Ascending aorta (tissue), 2 donors: ENCODE measurements around the gene TRIO. TPM values are rescaled to one million over a fixed set of nuclear protein-coding genes. Genes with fewer than 3 reads are reported as not detected.

Source experiments
- DNase-seq, 2 donors: peaks; one replicate each; pipeline ENCODE4 v3.0.0-alpha.2; 2019; ENCODE audit warnings: low spot score in 2 of 2
- H3K27ac ChIP-seq, 2 donors: fragments of 200-600 bp; sonication (generic); one replicate each; pipeline ENCODE4 v1.5.1; 2016 to 2017; ENCODE audit warnings: mild to moderate bottlenecking in 1 of 2
- H3K27me3 ChIP-seq: fragments of 200-600 bp; sonication (generic); one replicate; pipeline ENCODE4 v1.5.1; 2017
- H3K36me3 ChIP-seq, 2 donors: fragments of 200-600 bp; sonication (generic); one replicate each; pipeline ENCODE4 v1.5.1; 2016
- H3K4me1 ChIP-seq, 2 donors: fragments of 200-600 bp; sonication (generic); one replicate each; pipeline ENCODE4 v1.5.1; 2016 to 2017; ENCODE audit warnings: mild to moderate bottlenecking in 1 of 2
- H3K4me3 ChIP-seq, 2 donors: fragments of 200-600 bp; sonication (generic); one replicate each; pipeline ENCODE4 v1.5.1; 2016 to 2017; ENCODE audit warnings: mild to moderate bottlenecking in 1 of 2
- H3K9me3 ChIP-seq, 2 donors: fragments of 200-600 bp; sonication (generic); one replicate each; pipeline ENCODE4 v1.5.1; 2016
- intact Hi-C: fragments of 100-400 bp; cut with DNase I; formaldehyde crosslinking; loops from one replicate; pipeline ENCODE4 v1.15.1; 2023
- total RNA-seq: library from RNA; depleted of rRNA; stranded (reverse); fragments of >200 nt; gene quantifications from one replicate; pipeline ENCODE4 v1.1.0, GENCODE V29; 2016
- TF ChIP-seq, protein P1 (sequence below), 3 experiments: fragments of 200-600 bp in 2 of 3; fragments of 450-650 bp in 1 of 3; sonication (generic) in 2 of 3; IDR thresholded peaks; one replicate each; pipeline ENCODE4 v1.5.1; 2016 to 2019; ENCODE audit warnings: antibody characterized with exemption in 3 of 3, mild to moderate bottlenecking in 1 of 3, moderate library complexity in 1 of 3

Gene TRIO
- total RNA-seq, 1 donor from 2014 or later: 262 TPM

DNA sequence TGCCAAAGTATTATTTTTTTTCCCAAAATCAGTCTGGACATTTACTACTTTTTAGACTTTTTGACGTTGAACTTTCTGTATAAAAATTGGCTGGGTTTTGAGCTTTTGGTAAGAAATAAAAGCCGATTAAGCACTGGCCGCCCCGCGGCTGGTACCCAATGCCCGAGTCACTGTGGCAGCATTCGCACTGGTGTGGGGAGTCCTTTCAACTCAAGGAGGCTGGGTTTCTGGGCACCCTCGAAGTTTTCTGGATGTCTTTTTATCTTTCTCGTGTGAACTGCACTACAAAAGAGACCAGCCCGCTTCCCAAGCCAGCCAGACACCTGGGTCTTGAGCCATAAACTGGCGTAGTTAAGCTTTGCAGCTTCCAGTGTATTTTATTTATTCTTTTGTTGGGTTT lies 366.4 kb downstream of the TRIO start:
- Histone ChIP-seq H3K4me1 (no peaks in the 10 kb centered on the region), H3K27ac (no peak overlapping the region), H3K9me3 (no peaks in the 10 kb centered on the region), H3K27me3 (no peaks in the 10 kb centered on the region), H3K4me3 (no peak overlapping the region), H3K36me3 (peaks cover 36% of the 10 kb centered on the region in 2 donors)
- intact Hi-C loops: no loop called here
- DNase-seq: no peak
- TF ChIP-seq, protein P1, sequence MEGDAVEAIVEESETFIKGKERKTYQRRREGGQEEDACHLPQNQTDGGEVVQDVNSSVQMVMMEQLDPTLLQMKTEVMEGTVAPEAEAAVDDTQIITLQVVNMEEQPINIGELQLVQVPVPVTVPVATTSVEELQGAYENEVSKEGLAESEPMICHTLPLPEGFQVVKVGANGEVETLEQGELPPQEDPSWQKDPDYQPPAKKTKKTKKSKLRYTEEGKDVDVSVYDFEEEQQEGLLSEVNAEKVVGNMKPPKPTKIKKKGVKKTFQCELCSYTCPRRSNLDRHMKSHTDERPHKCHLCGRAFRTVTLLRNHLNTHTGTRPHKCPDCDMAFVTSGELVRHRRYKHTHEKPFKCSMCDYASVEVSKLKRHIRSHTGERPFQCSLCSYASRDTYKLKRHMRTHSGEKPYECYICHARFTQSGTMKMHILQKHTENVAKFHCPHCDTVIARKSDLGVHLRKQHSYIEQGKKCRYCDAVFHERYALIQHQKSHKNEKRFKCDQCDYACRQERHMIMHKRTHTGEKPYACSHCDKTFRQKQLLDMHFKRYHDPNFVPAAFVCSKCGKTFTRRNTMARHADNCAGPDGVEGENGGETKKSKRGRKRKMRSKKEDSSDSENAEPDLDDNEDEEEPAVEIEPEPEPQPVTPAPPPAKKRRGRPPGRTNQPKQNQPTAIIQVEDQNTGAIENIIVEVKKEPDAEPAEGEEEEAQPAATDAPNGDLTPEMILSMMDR (IDR thresholded peaks at IDR 0.05): no peak

DNA sequence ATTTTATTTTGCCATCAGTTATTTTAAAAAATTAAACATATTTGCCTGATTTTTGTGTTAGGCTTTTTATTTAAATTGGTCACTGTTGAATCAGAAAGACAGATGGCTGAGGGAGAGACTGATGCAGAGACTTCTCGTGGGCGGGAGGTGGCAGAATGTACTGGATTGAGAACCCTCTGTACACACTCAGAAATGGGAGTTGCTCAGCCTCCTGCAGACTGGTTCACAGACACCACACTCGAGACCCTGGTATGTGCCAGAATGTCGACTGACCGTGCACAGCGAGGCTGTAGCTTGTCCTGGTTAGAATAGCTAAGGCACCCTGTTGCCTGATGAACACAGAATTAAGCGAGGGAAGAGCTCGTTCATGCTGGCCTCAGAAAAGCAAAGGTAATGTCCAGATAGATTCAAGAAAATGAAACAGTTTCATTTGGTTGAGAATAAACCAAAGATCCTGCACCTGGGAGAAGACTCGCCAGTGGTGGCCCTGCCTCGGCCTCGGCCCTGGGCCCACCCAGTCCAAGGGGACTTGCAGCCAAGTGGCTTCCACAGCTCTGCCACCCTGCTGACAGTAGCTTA lies 367.1 kb downstream of the TRIO start:
- TF ChIP-seq, protein P1 (IDR thresholded peaks at IDR 0.05): no peak
- H3K36me3 ChIP-seq: peaks cover 29 to 31% of the 10 kb centered on the region in 2 donors
- H3K9me3 ChIP-seq: no peaks in the 10 kb centered on the region
- no peaks in the 10 kb centered on the region for H3K4me1 ChIP-seq
- H3K4me3 ChIP-seq: no peak overlapping the region
- no peak overlapping the region for H3K27ac ChIP-seq
- DNase-seq: no peak
- no peaks in the 10 kb centered on the region for H3K27me3 ChIP-seq
- intact Hi-C loops: no loop called here

DNA sequence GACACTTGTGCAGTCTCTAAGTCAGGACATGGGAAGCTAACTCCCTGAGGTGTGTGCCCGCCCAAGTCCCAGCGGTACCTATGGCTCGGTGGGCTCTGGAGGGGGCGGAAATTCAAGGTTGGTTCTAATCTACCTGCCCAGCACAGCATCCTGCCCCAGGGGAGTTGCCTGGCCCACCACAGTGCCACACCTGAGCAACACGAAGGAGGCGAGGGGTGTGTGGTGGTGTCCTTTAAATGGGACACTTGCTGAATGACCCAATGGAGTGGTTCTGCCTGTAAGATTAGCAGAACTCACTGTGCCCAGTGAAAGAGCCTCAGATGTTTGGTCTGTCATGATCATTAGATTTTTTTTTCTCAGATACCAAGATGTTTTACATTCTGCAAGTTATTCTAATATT lies 367.7 kb downstream of the TRIO start:
- DNase-seq: no peak
- intact Hi-C loops: no loop called here
- peaks cover 23 to 30% of the 10 kb centered on the region in 2 donors for H3K36me3 ChIP-seq
- no peak overlapping the region for H3K4me3 ChIP-seq
- peaks cover 0 to 5% of the 10 kb centered on the region in 2 donors for H3K9me3 ChIP-seq
- no peaks in the 10 kb centered on the region for H3K27me3 ChIP-seq
- TF ChIP-seq, protein P1 (IDR thresholded peaks at IDR 0.05): no peak
- H3K27ac ChIP-seq: no peak overlapping the region
- H3K4me1 ChIP-seq: no peaks in the 10 kb centered on the region

DNA sequence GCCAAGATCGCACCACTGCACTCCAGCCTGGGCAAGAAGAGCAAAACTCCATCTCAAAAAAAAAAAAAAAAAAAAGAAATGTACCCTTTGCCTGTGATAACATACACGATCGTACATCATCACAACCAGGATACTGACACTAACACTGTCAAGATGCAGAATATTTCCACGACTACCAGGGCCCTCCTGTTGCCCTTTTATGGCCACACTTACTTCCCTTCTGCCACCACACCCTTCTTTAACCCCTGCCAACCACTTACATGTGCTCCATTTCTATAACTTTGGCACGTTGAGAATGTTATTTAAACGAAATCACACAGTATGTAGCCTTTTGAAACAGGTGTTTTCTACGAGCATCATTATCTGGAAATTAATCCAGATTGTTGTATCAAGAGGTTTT lies 369.4 kb downstream of the TRIO start:
- H3K27me3 ChIP-seq: no peaks in the 10 kb centered on the region
- H3K9me3 ChIP-seq: peaks cover 0 to 7% of the 10 kb centered on the region in 2 donors
- H3K27ac ChIP-seq: no peak overlapping the region
- DNase-seq: no peak
- TF ChIP-seq, protein P1 (IDR thresholded peaks at IDR 0.05): no peak
- no peaks in the 10 kb centered on the region for H3K4me1 ChIP-seq
- intact Hi-C loops: no loop called here
- H3K36me3 ChIP-seq: peaks cover 11 to 16% of the 10 kb centered on the region in 2 donors
- H3K4me3 ChIP-seq: no peak overlapping the region

DNA sequence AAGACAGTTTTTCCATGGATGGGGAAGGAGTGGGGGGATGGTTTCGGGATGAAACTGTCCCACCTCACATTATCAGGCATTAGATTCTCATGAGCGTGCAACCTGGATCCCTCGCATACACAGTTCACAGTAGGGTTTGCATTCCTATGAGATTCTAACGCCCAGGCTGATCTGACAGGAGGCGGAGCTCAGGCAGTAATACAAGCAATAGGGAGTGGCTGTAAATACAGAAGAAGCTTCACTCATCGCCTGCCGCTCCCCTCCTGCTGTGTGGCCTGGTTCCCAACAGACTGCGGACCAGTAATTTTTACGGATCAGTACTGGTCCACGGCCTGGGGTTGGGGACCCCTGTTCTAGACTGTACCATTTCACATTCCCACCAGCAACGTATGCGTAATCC lies 370.1 kb downstream of the TRIO start:
- Histone ChIP-seq H3K27me3 (no peaks in the 10 kb centered on the region), H3K4me3 (no peak overlapping the region), H3K27ac (no peak overlapping the region), H3K9me3 (peaks cover 0 to 7% of the 10 kb centered on the region in 2 donors), H3K36me3 (peaks cover 6 to 9% of the 10 kb centered on the region in 2 donors), H3K4me1 (no peaks in the 10 kb centered on the region)
- TF ChIP-seq, protein P1 (IDR thresholded peaks at IDR 0.05): no peak
- intact Hi-C loops: no loop called here
- no peak for DNase-seq

DNA sequence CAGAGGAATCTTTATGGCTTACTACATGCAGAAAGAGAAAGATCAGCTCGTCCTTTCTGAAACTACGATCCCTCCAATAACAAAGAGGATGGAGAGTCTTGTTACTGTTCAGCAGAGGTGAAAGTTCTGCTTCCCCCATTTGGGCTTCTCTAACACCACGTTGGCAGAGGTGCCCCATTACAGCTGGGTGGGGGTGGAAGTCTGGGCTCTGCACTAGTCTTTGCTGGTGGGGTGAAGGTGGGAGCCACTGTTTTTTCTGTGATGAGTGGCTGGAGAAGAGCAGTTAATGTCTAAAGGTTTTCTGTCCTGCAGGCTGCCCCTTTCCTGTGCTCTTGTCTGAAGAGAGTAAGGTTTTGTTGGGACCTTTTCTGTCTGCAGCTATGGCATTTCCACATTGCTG lies 373.8 kb downstream of the TRIO start:
- intact Hi-C loops: no loop called here
- H3K4me1 ChIP-seq: no peaks in the 10 kb centered on the region
- TF ChIP-seq, protein P1 (IDR thresholded peaks at IDR 0.05): no peak
- H3K36me3 ChIP-seq: no peaks in the 10 kb centered on the region
- peaks cover 0 to 7% of the 10 kb centered on the region in 2 donors for H3K9me3 ChIP-seq
- DNase-seq: no peak
- H3K4me3 ChIP-seq: no peak overlapping the region
- no peaks in the 10 kb centered on the region for H3K27me3 ChIP-seq
- no peak overlapping the region for H3K27ac ChIP-seq
